Gastroesophageal sphincter (tissue), 3 donors: ENCODE results near the gene STPG4.

Experiments used
- POLR2A ChIP-seq, 2 donors: fragments of 450-650 bp; IDR thresholded peaks; one replicate each; pipeline ENCODE4 v1.6.1; 2017; ENCODE audit warnings: antibody characterized with exemption in 2 of 2, mild to moderate bottlenecking in 2 of 2, moderate library complexity in 1 of 2
- POLR2AphosphoS5 ChIP-seq: sonication (generic); formaldehyde crosslinking; IDR thresholded peaks from one replicate; pipeline ENCODE4 v1.6.1; 2017; ENCODE audit warnings: antibody characterized with exemption
- TF ChIP-seq, protein P1 (sequence below), 4 experiments: fragments of 200-600 bp in 2 of 4; fragments of 450-650 bp in 2 of 4; sonication (generic) in 1 of 4; IDR thresholded peaks; one replicate each; pipeline ENCODE4 v1.5.1; 2017 to 2019; ENCODE audit warnings: antibody characterized with exemption in 4 of 4, mild to moderate bottlenecking in 2 of 4, moderate library complexity in 2 of 4

DNA sequence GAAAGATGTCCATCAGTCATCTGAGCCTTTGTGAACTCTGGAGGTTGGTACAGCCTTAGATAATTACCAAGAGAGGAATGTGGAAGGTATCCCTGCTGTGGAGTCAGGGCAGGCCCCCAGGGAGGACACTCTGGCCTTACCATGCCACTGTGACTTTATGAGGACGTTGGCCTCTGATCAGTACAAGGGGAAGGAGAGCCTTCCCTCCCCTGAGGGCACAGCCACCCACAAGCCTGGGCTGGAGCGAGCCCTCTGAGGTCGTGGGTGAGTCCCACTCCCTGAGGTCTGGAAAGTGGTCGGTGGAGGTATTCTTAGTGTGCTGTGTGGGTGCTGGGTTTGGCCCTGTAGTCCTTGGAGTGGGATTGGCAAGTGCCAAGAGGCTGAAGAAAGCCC lies 91.6 kb downstream of the STPG4 start:
- TF ChIP-seq, protein P1, sequence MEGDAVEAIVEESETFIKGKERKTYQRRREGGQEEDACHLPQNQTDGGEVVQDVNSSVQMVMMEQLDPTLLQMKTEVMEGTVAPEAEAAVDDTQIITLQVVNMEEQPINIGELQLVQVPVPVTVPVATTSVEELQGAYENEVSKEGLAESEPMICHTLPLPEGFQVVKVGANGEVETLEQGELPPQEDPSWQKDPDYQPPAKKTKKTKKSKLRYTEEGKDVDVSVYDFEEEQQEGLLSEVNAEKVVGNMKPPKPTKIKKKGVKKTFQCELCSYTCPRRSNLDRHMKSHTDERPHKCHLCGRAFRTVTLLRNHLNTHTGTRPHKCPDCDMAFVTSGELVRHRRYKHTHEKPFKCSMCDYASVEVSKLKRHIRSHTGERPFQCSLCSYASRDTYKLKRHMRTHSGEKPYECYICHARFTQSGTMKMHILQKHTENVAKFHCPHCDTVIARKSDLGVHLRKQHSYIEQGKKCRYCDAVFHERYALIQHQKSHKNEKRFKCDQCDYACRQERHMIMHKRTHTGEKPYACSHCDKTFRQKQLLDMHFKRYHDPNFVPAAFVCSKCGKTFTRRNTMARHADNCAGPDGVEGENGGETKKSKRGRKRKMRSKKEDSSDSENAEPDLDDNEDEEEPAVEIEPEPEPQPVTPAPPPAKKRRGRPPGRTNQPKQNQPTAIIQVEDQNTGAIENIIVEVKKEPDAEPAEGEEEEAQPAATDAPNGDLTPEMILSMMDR (IDR thresholded peaks at IDR 0.05) = no peak
- TF ChIP-seq POLR2A (IDR thresholded peaks at IDR 0.05) = no peak
- TF ChIP-seq POLR2AphosphoS5 = no peak
